GM18520 (cell line): ENCODE results near the gene GAS6.

Experiments
- ATAC-seq: cut with Tn5 transposase; IDR thresholded peaks from one replicate; pipeline ENCODE4 v1.9.1; 2021; ENCODE audit not compliant: unreplicated experiment

GAS6 gene

DNA sequence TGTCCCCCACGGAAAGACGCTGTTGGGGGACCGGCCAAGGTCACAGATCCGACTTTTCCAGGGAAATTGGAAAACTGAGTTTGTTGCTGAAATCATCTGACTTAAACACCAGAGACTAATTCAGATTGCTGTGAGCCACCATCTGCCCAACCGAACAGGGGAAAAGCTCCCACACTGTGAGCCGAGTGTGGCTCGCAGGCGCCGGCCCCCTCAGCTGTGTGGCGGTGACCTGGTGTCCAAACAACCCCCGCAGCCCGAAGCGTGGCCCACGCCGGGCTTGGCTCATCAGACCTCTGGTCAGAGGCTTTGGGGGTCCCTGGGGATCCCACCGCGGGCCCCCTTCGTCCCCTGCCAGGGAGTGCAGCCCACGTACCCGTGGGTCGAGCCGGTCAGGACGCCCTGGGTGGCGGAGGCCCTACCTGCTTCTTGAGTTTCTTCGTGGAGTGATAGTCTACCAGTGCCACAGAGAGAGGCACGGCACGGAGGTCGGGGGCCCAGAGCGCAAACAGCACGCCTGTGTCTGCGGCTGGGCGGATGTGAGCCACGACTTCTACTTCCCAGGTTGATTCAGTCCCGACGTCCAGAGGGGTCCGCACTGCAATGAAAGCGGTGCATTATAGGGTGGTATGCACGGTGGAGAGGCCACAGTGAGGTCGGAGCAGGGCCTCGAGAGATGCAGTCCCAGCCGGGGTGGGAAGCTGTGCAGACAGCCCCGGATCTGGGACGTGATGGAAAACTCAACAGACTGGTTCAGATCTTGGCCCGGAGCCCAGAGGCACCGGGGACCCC lies 40.7 kb downstream of the GAS6 start:
- no peak for ATAC-seq

DNA sequence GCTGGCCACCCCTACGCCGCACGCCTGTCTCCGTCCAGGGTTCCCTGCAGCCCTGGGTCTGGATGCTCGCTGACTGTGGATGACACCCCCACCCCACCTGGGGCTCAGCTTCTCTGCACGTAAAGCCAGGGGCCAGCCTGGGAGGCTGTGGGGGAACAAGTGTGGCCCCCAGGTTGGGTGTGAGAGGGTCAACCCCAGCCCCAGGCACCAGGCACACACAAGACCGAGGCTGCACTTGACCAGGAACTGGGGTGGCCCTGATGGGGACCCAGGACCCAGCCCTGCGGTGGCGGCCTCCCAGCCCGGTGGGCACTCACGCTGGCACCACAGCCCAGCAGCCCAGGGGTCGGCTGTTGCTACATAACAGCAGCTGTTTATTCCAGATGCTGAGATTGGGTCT lies 41.6 kb downstream of the GAS6 start:
- no peak for ATAC-seq

GRCh38 chr13:113821847-113822246 lies 42.0 kb downstream of the GAS6 start:
- ATAC-seq, result no peak

DNA sequence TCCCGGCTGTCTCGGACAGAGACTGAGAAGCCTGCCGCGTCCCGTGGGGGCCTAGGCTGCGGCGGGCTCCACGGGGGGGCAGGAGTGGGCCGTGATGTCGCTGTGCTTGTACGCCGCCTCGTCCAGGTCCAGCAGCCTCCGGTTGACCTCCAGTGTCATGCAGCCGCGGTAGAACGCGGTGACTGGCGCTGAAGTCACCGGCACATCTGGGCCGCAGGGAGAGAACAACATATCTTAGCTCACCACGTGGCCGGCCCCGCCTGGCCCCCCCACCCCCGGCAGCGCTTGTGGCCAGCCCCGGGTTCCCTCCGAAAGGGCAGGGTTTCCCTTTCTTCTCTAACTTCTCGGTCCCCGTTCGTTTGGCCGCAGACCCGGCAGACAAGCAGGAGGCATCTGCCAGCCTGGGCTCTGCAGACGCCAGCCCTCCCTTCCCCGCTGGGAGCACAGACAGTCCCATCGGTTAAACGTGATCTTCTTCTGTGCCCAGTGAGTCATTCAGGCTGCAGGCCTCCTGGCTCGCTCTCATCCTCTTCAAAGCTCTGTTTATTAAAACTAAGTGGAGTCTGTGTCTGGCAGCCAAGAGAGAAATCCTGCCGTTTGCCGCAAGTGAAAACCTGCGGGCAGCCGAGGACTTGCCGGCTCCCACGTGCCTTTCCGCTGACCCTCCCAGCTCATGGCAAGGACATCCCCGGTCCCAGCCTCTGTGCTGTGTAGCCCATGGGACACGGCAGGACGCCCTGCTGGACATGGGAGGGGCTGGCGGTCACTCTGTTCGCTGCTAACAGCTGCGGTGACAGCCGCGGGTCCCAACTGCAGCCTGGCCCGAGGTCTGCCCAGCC lies 42.8 kb downstream of the GAS6 start:
- no peak for ATAC-seq

- ATAC-seq, result no peak
Measured at GRCh38 chr13:113819731-113820715, 43.9 kb downstream of the GAS6 start.

- no peak for ATAC-seq
Measured at GRCh38 chr13:113819341-113819730, 44.5 kb downstream of the GAS6 start.

GRCh38 chr13:113818700-113819295 lies 45.1 kb downstream of the GAS6 start:
- ATAC-seq, result no peak

DNA sequence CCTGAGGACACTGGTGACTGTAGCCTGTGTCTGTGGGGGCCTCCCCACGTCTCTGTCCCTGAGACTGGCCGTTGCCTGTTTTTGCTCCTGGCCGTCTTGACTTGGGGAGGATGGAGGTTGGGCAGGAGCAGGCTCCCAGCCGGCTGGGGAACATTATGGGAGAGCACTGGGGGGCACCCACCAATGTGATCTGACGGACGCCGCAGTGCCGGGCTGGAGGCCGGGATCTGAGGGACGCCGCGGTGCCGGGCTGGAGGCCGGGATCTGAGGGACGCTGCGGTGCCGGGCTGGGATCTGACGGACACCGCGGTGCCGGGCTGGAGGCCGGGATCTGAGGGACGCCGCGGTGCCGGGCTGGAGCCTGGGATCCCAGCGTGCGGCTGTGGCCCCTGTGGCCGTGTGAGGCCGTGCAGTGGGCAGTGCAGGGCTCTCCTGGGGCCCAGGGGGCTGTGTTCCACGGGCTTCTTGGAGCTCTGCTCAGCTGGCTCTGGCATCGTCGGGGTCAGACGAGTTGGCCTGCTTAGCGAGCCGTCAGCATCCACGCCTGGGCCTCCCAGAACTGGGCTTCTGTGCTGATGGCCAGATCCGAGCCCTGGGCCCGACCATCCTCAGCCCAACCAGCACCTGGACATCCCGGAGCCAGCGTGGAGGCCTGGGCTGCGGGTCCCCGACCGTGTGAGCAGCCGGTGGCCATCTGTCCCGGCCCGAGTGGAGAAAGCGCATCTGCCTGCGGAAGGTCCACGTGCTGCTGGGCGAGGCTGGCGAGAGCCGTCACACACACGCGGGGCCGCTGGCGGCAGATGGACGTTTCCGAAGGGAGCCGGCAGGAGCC lies 45.8 kb downstream of the GAS6 start:
- ATAC-seq, result no peak

GRCh38 chr13:113816946-113817859 lies 46.7 kb downstream of the GAS6 start:
- no peak for ATAC-seq

DNA sequence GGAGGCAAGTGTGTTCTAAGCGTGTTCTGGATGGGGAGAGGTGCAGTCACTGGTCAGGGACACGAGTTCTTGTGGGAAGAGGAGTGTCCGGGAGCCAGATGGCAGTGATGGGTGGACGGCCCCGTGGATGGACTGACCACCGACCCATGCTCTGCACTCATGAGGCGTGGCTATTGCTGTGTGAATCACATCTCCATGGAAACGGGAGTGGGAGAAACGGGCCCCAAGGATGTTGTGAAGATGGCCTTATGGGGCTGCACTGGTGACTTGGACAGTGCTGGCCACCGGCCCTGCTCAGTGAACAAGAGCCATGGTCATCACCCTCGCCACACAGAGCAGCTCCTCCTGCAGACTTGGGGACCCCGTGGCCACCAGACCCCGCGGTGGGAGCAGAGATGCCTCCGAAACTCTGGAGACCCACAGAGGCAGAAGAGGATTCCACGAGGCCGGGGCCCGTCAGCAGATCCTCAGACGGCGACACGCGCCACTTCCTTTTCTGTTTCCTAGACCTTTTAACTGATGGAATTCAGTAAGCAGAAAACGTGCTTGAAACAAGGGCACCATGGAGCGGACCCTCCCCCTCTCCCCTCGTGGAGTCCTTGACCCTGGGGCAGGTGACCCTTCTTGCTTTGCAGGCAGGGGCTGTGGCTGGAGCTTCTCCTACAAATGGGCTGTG lies 47.5 kb downstream of the GAS6 start:
- no peak for ATAC-seq

GRCh38 chr13:113815151-113816058 lies 48.5 kb downstream of the GAS6 start:
- no peak for ATAC-seq

- no peak for ATAC-seq
Measured at GRCh38 chr13:113814435-113814821, 49.4 kb downstream of the GAS6 start.

- ATAC-seq, result no peak
Measured at GRCh38 chr13:113813749-113814434, 50.0 kb downstream of the GAS6 start.

- no peak for ATAC-seq
Measured at GRCh38 chr13:113813070-113813748, 50.7 kb downstream of the GAS6 start.

GRCh38 chr13:113812178-113813040 lies 51.5 kb downstream of the GAS6 start:
- no peak for ATAC-seq
